Neural progenitor cell (in vitro differentiated cells): Measurements from ENCODE around the gene SLC2A6. TPM values are rescaled to one million over a fixed set of nuclear protein-coding genes. Genes with fewer than 3 reads are reported as not detected.

Source experiments
- DNase-seq: peaks from one replicate; pipeline ENCODE4 v3.0.0-alpha.2; 2016; ENCODE audit warnings: low spot score
- H2AFZ ChIP-seq: fragments of 200-600 bp; sonication (generic); replicated peaks from 2 replicates; pipeline ENCODE4 v1.6.1; 2016; ENCODE audit warnings: antibody characterized with exemption
- H3F3A ChIP-seq: fragments of 200-600 bp; sonication (generic); 2 replicates; pipeline ENCODE4 v1.6.1; 2016; ENCODE audit warnings: antibody characterized with exemption, low read depth
- H3K27ac ChIP-seq: fragments of 200-600 bp; sonication (generic); 2 replicates; pipeline ENCODE4 v1.5.1; 2016; ENCODE audit warnings: mild to moderate bottlenecking
- H3K27me3 ChIP-seq: fragments of 200-600 bp; sonication (generic); 2 replicates; pipeline ENCODE4 v1.6.1; 2016; ENCODE audit warnings: mild to moderate bottlenecking, moderate library complexity
- H3K36me3 ChIP-seq: fragments of 200-600 bp; sonication (generic); 2 replicates; pipeline ENCODE4 v1.5.1; 2016
- H3K4me1 ChIP-seq: fragments of 200-600 bp; sonication (generic); 2 replicates; pipeline ENCODE4 v1.6.1; 2016; ENCODE audit warnings: mixed run types
- H3K4me2 ChIP-seq: fragments of 200-600 bp; sonication (generic); 2 replicates; pipeline ENCODE4 v1.6.1; 2016
- H3K4me3 ChIP-seq: fragments of 200-600 bp; sonication (generic); 2 replicates; pipeline ENCODE4 v1.5.1; 2016
- H3K79me2 ChIP-seq: fragments of 200-600 bp; sonication (generic); 2 replicates; pipeline ENCODE4 v1.6.1; 2016; ENCODE audit warnings: low read depth
- H3K9ac ChIP-seq: fragments of 200-600 bp; sonication (generic); 2 replicates; pipeline ENCODE4 v1.6.1; 2016
- H3K9me3 ChIP-seq: fragments of 200-600 bp; sonication (generic); 2 replicates; pipeline ENCODE4 v1.5.1; 2016; ENCODE audit warnings: low read depth
- H4K20me1 ChIP-seq: fragments of 200-600 bp; sonication (generic); 2 replicates; pipeline ENCODE4 v1.6.1; 2016; ENCODE audit warnings: low read depth
- H3K27ac Mint-ChIP-seq: 3 replicates; pipeline ENCODE4 v1.8.0; 2021; ENCODE audit warnings: mixed read lengths
- H3K27me3 Mint-ChIP-seq: 2 replicates; pipeline ENCODE4 v1.8.0; 2022; ENCODE audit warnings: low read depth, mild to moderate bottlenecking, inconsistent platforms, moderate library complexity, mixed read lengths; ENCODE audit not compliant: insufficient read depth
- H3K36me3 Mint-ChIP-seq: 3 replicates; pipeline ENCODE4 v1.8.0; 2021; ENCODE audit warnings: mixed read lengths
- H3K4me1 Mint-ChIP-seq: 3 replicates; pipeline ENCODE4 v1.8.0; 2021; ENCODE audit warnings: mixed read lengths
- H3K4me3 Mint-ChIP-seq: 3 replicates; pipeline ENCODE4 v1.8.0; 2021; ENCODE audit warnings: mild to moderate bottlenecking, moderate library complexity, mixed read lengths
- H3K9me3 Mint-ChIP-seq: 3 replicates; pipeline ENCODE4 v1.8.0; 2020; ENCODE audit warnings: mixed read lengths
- CTCF ChIP-seq: fragments of 200-600 bp; sonication (generic); IDR thresholded peaks from 2 replicates; pipeline ENCODE4 v1.5.1; 2017; ENCODE audit warnings: antibody characterized with exemption, mild to moderate bottlenecking
- EZH2 ChIP-seq: fragments of 200-600 bp; sonication (generic); IDR thresholded peaks from 2 replicates; pipeline ENCODE4 v1.6.1; 2017; ENCODE audit warnings: antibody characterized with exemption, mild to moderate bottlenecking, moderate library complexity
- EZH2phosphoT487 ChIP-seq: fragments of 200-600 bp; sonication (generic); IDR thresholded peaks from 2 replicates; pipeline ENCODE4 v1.6.1; 2017; ENCODE audit warnings: antibody characterized with exemption
- total RNA-seq: library from RNA; depleted of rRNA; stranded (reverse); fragments of >200 nt; gene quantifications from 2 replicates; pipeline ENCODE4 v1.2.3, GENCODE V29; 2015; ENCODE audit warnings: low replicate concordance

SLC2A6 gene
- total RNA-seq, 1 donor from 2014 or later: 2.3 TPM

- no peak overlapping the region for H3K9ac ChIP-seq
- no peak for TF ChIP-seq CTCF
- TF ChIP-seq EZH2: no peak
- no peak for TF ChIP-seq EZH2phosphoT487
These were observed 16.9 kb downstream of the SLC2A6 start for GRCh38 chr9:133461975-133462374.

GRCh38 chr9:133460405-133461175 lies 18.3 kb downstream of the SLC2A6 start:
- peak overlapping the region; percentile 69 for H3K4me3 ChIP-seq
- H3K79me2 ChIP-seq: peaks cover 16% of the 10 kb centered on the region
- H3K36me3 ChIP-seq: no peaks in the 10 kb centered on the region
- H3K4me1 Mint-ChIP-seq: peaks cover 28% of the 10 kb centered on the region
- TF ChIP-seq EZH2phosphoT487: no peak
- H3K4me3 Mint-ChIP-seq: peak overlapping the region; percentile 89
- peak overlapping the region; percentile 98 for H3K4me2 ChIP-seq
- peaks cover 9% of the 10 kb centered on the region for H3K4me1 ChIP-seq
- peak overlapping the region; percentile 82 for H3K27ac ChIP-seq
- peaks cover 5% of the 10 kb centered on the region for H3K27me3 ChIP-seq
- peaks cover 2% of the 10 kb centered on the region for H3K36me3 Mint-ChIP-seq
- peaks cover 14% of the 10 kb centered on the region for H3F3A ChIP-seq
- H2AFZ ChIP-seq: peak overlapping the region; percentile 15
- H3K27me3 Mint-ChIP-seq: peaks cover 3% of the 10 kb centered on the region
- peak; percentile 74 for DNase-seq
- peak overlapping the region; percentile 63 for H3K27ac Mint-ChIP-seq
- H3K9ac ChIP-seq: no peak overlapping the region
- no peaks in the 10 kb centered on the region for H3K9me3 Mint-ChIP-seq
- H3K9me3 ChIP-seq: no peaks in the 10 kb centered on the region
- H4K20me1 ChIP-seq: peaks cover 34% of the 10 kb centered on the region

More at GRCh38 chr9:133461975-133462374, 16.9 kb downstream of the SLC2A6 start:
- Histone ChIP-seq H3K9me3 (no peaks in the 10 kb centered on the region), H3K79me2 (peaks cover 16% of the 10 kb centered on the region), H3K27ac (no peak overlapping the region), H3K4me1 (peaks cover 9% of the 10 kb centered on the region), H3K4me2 (no peak overlapping the region), H3K4me3 (no peak overlapping the region), H3K27me3 (peaks cover 5% of the 10 kb centered on the region), H3F3A (peaks cover 14% of the 10 kb centered on the region), H2AFZ (no peak overlapping the region), H3K36me3 (no peaks in the 10 kb centered on the region), H4K20me1 (peaks cover 36% of the 10 kb centered on the region)
- Mint-ChIP-seq H3K27me3 (peaks cover 3% of the 10 kb centered on the region), H3K27ac (no peak overlapping the region), H3K4me3 (no peak overlapping the region), H3K36me3 (peaks cover 3% of the 10 kb centered on the region), H3K4me1 (peaks cover 28% of the 10 kb centered on the region), H3K9me3 (no peaks in the 10 kb centered on the region)
- DNase-seq: no peak

GRCh38 chr9:133459476-133460404 lies 19.2 kb downstream of the SLC2A6 start, which contains the start of gene CACFD1:
TSS of gene CACFD1 (plus strand) at chr9:133459978. CDS start at chr9:133460067, 89 bp downstream.
- H3K4me3 ChIP-seq: peak within 1 kb of the TSS; percentile 69
- H3K9me3 ChIP-seq: no peaks in the 10 kb centered on the region
- peak within 1 kb of the TSS; percentile 84 for H2AFZ ChIP-seq
- H3K27me3 ChIP-seq: peaks cover 5% of the 10 kb centered on the region
- no peaks in the 10 kb centered on the region for H3K9me3 Mint-ChIP-seq
- peaks cover 3% of the 10 kb centered on the region for H3K27me3 Mint-ChIP-seq
- peak within 1 kb of the TSS; percentile 98 for H3K4me2 ChIP-seq
- no peaks in the 10 kb centered on the region for H3K36me3 Mint-ChIP-seq
- peak within 1 kb of the TSS; percentile 89 for H3K4me3 Mint-ChIP-seq
- H3K4me1 Mint-ChIP-seq: peaks cover 28% of the 10 kb centered on the region
- peaks cover 34% of the 10 kb centered on the region for H4K20me1 ChIP-seq
- TF ChIP-seq CTCF: no peak
- TF ChIP-seq EZH2: no peak
- H3F3A ChIP-seq: peaks cover 14% of the 10 kb centered on the region
- H3K27ac ChIP-seq: peak within 1 kb of the TSS; percentile 82
- no peaks in the 10 kb centered on the region for H3K36me3 ChIP-seq
- H3K9ac ChIP-seq: no peak within 1 kb of the TSS
- H3K4me1 ChIP-seq: peaks cover 9% of the 10 kb centered on the region
- peaks cover 16% of the 10 kb centered on the region for H3K79me2 ChIP-seq
- DNase-seq: peak; percentile 100
- H3K27ac Mint-ChIP-seq: peak within 1 kb of the TSS; percentile 63
